Natural killer cell treated with Interleukin-12 subunit alpha and Interleukin-12 subunit beta and Interleukin-15 and Interleukin-18, amount 100 ng/mL, for 72 hours (primary cell): ENCODE measurements around the gene VILL. TPM values are rescaled to one million over a fixed set of nuclear protein-coding genes. Genes with fewer than 3 reads are reported as not detected.
"Not testable (repeated sequence)": the region's sequence is repeated elsewhere in the genome, so short reads cannot be mapped to it uniquely, and the experiment has no call there.

Experiments
- ATAC-seq, 2 donors: fragments of 150-1000 bp; cut with Tn5 transposase in 1 of 2; sonication (Bioruptor Pico), chemical (Tn5 transposase) in 1 of 2; 2 replicates each; pipeline ENCODE4 v1.10.0; 2021
- DNase-seq: peaks from one replicate; pipeline ENCODE4 v3.0.0; 2022; ENCODE audit warnings: low spot score
- H3K27ac Mint-ChIP-seq, 2 donors: 1 replicate in 1 of 2; 2 replicates in 1 of 2; pipeline ENCODE4 v1.8.0; 2022; ENCODE audit warnings: mixed read lengths in 2 of 2, mild to moderate bottlenecking in 1 of 2, moderate library complexity in 1 of 2
- H3K27me3 Mint-ChIP-seq, 2 donors: 1 replicate in 1 of 2; 2 replicates in 1 of 2; pipeline ENCODE4 v1.8.0; 2022; ENCODE audit warnings: mixed read lengths in 2 of 2
- H3K36me3 Mint-ChIP-seq: one replicate; pipeline ENCODE4 v1.8.0; 2022; ENCODE audit warnings: mixed read lengths
- H3K4me1 Mint-ChIP-seq, 2 donors: 1 replicate in 1 of 2; 2 replicates in 1 of 2; pipeline ENCODE4 v1.8.0; 2022; ENCODE audit warnings: low read depth in 2 of 2, mixed read lengths in 2 of 2, mild to moderate bottlenecking in 1 of 2
- H3K4me3 Mint-ChIP-seq: one replicate; pipeline ENCODE4 v1.8.0; 2022; ENCODE audit warnings: mixed read lengths
- H3K9me3 Mint-ChIP-seq: 2 replicates; pipeline ENCODE4 v1.8.0; 2022; ENCODE audit warnings: mixed read lengths
- total RNA-seq, 2 donors: library from RNA; stranded (reverse); gene quantifications; one replicate each; pipeline ENCODE4 v1.2.3, GENCODE V29; 2022

The VILL gene
- total RNA-seq, 2 donors from 2014 or later = 8.2 to 16.9 TPM

DNA sequence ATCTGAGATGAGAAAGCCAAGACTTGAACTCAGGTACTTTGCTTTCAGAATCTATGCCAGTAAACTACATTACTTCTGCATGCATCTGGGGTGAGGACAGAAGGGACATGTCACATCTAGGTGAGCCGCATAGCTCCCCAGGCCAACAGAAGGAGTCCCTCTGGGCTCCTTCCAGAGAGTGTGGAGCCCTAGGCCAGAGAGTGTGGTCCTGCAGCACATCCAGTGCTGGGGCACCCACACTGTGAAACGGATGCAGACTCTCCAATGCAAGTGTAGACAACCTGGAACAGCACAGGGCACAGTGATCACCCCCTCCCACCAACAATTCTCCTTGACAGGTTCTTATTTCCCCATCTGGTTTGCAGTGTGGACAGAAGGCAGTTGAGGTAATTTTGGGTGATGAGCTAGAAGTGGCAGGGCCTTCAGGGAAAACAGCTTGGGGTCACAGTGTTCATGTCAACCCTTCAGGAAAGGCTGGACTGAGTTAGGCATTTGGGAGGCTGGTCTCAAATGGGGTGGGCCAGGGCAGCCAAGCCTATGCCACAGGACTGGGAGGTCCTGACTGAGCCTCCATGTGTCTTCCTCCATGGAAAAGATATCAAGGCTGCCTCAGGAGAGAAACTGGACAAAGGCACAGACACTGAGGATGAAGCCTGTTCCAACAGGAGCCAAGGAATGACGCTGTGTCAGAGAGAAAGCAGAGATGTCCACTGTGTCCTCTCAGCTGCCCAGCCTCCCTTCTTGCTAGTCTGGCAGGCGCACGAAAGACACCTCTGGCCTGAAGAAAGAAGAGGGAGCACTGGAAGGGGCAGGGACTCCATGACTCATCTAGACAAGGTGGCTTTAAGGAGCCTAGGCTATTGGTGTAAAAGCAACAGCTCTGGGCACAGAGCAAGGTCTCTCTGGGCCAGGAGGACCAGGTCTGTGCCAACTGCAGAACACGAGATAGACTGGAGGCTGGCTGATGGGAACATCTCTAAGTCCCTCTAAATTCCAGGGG is 37.2 kb downstream of the VILL start:
- Mint-ChIP-seq H3K9me3 (no peaks in the 10 kb centered on the region), H3K36me3 (no peaks in the 10 kb centered on the region), H3K4me1 (peaks cover 33 to 38% of the 10 kb centered on the region in 2 donors), H3K27ac (peak overlapping the region in 1 of 2 donors; percentile 45), H3K27me3 (peaks cover 7 to 8% of the 10 kb centered on the region in 2 donors), H3K4me3 (peak overlapping the region; percentile 76)
- DNase-seq (peak; percentile 53), ATAC-seq (no peak)

DNA sequence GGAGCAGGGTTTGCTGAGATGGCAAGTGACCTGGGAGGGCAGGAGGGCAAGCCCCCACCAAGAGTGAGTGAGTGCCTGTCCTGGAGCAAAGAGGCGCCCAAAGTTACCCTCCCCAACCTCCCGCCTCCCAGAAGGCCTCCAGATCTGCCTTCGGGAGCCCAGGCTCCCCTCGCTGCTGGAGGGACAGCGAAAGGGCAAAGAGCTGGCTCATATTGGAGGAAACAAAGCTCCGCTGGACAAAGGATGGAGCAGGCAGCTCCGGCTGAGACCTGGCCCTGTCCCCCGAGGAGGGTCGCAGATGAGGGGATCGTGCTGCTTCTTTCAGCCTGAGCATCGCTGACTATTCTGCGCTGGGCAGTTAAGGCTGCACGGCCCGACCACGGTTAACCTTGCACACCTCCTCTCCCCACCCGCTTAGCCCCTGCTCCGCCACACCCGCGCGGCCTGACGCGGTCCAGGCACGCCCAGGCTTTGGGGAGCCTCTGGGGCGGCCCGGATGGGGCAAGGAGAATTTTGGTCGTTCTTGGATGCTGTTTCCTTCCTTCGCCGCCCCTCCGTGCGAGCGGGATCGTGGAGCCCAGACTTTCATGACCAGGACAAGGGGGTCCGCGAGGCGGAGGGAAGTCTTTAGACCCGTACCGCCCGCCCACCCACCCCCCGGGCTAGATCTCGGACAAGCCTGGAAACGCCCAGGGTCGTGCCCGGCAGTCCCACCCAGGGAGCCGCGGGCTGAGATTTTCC is 38.2 kb downstream of the VILL start:
- peaks cover 26 to 28% of the 10 kb centered on the region in 2 donors for H3K4me1 Mint-ChIP-seq
- H3K36me3 Mint-ChIP-seq = no peaks in the 10 kb centered on the region
- H3K27me3 Mint-ChIP-seq = peaks cover 7 to 11% of the 10 kb centered on the region in 2 donors
- peak overlapping the region in 1 of 2 donors; percentile 45 for H3K27ac Mint-ChIP-seq
- DNase-seq (peak; percentile 57), ATAC-seq (no peak)
- H3K9me3 Mint-ChIP-seq = no peaks in the 10 kb centered on the region
- H3K4me3 Mint-ChIP-seq = peak overlapping the region; percentile 76

DNA sequence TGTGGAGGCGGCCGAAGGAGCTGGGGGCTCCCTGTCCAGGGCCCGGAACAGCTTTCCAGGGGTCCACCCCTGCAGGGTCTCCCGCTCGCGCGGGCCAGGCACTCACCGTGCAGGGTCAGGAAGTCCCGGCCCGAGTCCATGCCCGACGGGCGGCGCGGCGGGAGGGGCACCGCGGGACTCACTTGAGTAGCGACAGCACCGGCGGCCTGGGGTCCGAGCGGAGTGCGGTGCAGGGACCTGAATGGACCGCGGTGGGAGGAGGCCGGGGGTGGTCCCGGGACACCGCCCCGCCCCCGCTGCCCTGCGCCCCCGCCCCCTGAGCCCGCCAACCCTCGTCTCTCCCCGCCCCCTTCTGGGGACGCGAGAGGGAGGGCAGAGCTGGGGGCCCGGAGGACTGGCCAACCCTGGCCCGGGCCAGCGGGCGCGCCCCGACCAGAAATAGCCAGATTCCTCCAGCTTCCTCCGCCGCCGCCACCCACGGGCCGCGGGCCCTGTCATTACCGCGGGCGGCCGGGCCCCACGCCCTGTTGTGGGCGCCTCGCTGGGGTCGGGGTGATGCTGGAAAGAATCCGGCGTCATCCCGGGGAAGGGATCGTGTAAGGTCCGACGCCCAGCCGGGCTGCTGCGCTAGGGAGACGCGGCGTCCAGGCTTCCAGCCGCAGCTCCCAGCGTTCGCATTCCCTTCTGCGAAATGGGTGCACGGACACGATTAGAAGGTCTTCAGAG is 39.0 kb downstream of the VILL start, which contains the start of gene PLCD1:
Gene PLCD1 (minus strand): TSS at position 243 of the 726 bp plus-strand sequence. CDS start 103 bp downstream, at position 140.
- Mint-ChIP-seq H3K36me3 (no peaks in the 10 kb centered on the region), H3K27ac (peak within 1 kb of the TSS in 1 of 2 donors; percentile 45), H3K27me3 (peaks cover 7 to 11% of the 10 kb centered on the region in 2 donors), H3K4me1 (peaks cover 22% of the 10 kb centered on the region in 2 donors), H3K9me3 (no peaks in the 10 kb centered on the region), H3K4me3 (peak within 1 kb of the TSS; percentile 76)
- ATAC-seq (peak in 1 of 2 donors; percentile 1), DNase-seq (peak; percentile 67)

DNA sequence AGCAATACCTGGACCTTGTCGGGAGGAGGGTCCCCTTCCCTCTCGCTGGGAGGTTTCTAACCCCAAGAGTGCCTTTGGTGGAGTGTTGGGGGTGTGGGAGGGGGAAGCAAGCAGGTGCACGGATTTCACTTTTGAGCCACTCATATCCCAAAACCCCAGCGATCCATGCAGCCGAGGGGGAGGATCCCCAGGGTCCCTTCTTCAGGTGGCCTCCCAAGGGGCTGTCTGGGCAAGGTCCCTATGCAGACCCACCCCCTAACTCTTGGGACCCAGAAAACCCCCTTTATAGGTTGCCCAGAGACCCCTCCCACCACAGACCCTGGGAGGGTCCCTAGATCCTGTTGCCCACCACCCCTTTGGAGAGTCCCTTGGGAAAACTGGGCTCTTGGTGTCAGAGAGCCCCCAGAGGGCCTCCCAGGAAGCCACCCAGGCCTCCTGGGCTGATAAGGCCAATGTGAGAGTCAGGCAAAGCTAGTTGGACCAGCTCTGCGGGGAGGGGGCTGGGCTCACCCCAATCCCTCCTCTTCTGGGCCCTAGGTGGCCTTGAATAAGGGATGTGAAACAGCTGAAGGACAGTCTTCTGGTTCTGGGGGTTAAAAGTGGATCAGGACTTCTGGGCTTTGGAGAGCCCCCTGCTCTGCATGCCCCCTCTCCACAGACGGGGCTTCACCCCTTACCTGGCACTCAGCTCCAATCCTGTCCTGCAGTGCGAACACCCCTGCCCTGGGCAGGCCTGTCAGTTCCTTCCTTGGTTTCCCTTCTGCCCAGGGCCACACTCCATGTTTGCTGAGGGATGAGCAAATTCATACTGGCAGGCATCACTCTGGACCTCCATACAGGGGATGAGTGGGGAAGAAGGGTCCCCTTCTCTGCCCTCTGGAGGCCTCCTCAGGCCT is 39.8 kb downstream of the VILL start:
- peaks cover 7 to 11% of the 10 kb centered on the region in 2 donors for H3K27me3 Mint-ChIP-seq
- ATAC-seq (no peak), DNase-seq (peak; percentile 56)
- H3K4me1 Mint-ChIP-seq = peaks cover 16 to 19% of the 10 kb centered on the region in 2 donors
- H3K36me3 Mint-ChIP-seq = no peaks in the 10 kb centered on the region
- H3K4me3 Mint-ChIP-seq = peak overlapping the region; percentile 58
- H3K9me3 Mint-ChIP-seq = no peaks in the 10 kb centered on the region
- peak overlapping the region in 1 of 2 donors; percentile 38 for H3K27ac Mint-ChIP-seq

DNA sequence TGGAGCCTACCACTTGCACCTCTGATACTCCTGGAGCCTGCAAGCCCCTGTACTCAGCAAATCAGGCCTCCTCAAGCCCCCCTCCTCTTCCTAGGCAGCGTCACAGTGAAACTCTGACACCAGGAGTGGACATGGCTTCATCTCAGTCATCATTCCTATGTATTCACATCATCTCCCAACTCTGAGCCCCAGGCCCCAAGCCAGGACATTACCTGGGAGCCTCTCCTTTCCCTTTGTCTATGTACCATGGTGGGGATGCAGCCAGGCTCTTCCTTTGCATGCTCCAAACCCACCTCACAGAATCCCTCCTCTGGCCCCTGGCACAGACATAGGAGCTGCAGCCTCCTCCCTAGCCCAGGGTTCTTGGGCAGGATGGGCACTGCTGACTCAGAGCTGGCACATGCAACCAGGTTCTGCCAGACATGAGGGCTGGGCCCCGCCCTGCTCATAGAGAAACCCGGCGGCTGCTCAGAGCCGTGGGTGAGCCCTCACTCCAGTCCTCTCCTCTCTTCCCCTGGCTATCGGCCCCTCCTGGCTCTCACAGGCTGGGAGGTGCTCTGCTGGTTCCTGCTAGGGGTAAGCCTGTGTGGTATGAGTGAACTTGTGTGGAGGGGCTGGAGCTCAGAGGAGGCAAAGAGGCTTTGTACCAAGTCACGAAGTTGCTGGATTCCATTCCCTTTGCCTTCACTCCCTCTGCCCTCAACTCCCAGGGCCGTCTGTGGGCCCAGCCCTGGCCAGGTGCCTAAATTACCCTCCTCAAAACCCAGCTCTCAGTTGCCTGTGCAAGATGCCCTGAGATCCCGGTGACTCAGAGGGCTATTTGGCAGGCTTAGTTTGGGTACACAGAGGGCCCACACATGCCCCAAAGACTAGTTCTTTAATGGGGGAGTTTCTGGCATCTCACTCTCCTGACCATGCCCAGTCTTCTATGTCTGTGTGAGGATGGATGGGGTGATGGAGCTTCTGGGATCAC is 40.7 kb downstream of the VILL start:
- DNase-seq = no peak
- no peaks in the 10 kb centered on the region for H3K9me3 Mint-ChIP-seq
- H3K27me3 Mint-ChIP-seq = peaks cover 7 to 11% of the 10 kb centered on the region in 2 donors
- peak overlapping the region in 1 of 2 donors; percentile 38 for H3K27ac Mint-ChIP-seq
- no peaks in the 10 kb centered on the region for H3K36me3 Mint-ChIP-seq
- peak in 1 of 2 donors; percentile 50 for ATAC-seq
- peak overlapping the region; percentile 58 for H3K4me3 Mint-ChIP-seq
- H3K4me1 Mint-ChIP-seq = peaks cover 10 to 12% of the 10 kb centered on the region in 2 donors

DNA sequence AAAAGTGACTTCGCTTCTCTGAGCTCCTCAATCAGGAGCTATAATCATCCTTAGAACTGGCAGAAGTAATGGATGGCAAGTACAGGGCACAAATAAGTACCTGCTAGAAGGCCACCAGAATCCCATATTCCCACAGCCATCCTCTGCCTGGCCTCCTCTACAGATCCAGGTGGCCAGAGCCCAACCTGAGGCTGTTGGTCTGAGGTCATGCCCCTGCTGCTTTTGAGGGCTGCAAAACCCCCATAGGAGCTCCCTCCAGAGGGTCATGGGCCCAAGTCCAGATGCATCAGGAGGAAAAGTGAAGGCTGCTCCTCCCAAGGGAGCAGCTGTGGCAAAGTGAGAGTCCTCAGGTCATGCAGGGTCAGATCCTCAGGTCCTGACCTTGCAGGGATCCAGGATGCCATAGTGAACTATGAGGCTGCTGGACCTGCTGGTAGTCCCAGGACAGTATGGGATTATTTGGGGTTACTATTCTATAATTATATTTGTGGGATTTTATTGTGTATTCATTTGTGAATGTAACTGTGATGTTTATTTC is 41.8 kb downstream of the VILL start:
- peaks cover 10 to 17% of the 10 kb centered on the region in 2 donors for H3K4me1 Mint-ChIP-seq
- peak; percentile 51 for DNase-seq
- peak overlapping the region in 1 of 2 donors; percentile 50 for H3K27ac Mint-ChIP-seq
- no peak for ATAC-seq
- no peak overlapping the region for H3K4me3 Mint-ChIP-seq
- no peaks in the 10 kb centered on the region for H3K9me3 Mint-ChIP-seq
- no peaks in the 10 kb centered on the region for H3K36me3 Mint-ChIP-seq
- peaks cover 7 to 11% of the 10 kb centered on the region in 2 donors for H3K27me3 Mint-ChIP-seq

DNA sequence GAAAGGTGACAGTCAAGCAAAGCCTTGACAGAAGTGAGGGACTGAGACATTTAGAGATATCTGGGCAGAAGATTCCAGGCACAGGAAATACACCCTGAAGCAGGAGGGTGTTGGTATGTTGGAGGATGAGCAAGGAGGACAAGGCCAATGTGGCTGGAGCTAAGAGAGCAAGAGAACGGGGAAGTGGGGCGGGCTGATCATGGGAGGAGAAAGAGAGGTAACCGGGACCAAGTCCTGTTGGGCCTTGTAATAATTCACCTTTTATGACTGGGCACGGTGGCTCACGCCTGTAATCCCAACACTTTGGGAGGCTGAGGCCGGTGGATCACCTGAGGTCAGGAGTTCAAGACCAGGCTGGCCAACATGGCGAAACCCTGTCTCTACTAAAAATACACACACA is 43.0 kb downstream of the VILL start:
- not testable (repeated sequence) for DNase-seq, H3K4me3 Mint-ChIP-seq, ATAC-seq, H3K36me3 Mint-ChIP-seq, H3K27ac Mint-ChIP-seq, H3K27me3 Mint-ChIP-seq, H3K9me3 Mint-ChIP-seq
- peaks cover 19 to 24% of the 10 kb centered on the region in 2 donors for H3K4me1 Mint-ChIP-seq

DNA sequence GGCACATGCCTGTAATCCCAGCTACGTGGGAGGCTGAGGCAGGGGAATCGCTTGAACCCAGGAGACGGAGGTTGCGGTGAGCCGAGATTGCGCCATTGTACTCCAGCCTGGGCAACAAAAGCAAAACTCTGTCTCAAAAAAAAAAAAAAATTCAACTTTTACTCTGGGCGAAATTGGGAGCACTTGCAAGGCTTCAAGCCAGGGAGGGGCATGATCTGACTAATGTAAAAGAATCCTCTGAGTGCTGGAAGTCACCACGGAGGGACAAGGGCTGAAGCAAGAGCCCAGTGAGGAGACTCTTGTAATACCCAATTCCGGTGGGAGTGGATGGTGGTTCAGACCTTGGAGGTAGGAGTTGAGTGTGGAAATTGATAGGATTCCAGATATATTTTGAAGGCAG is 43.7 kb downstream of the VILL start:
- ATAC-seq, H3K4me3 Mint-ChIP-seq, DNase-seq, H3K27ac Mint-ChIP-seq, H3K27me3 Mint-ChIP-seq: not testable (repeated sequence)
- Mint-ChIP-seq H3K4me1 (peaks cover 24 to 29% of the 10 kb centered on the region in 2 donors), H3K9me3 (peaks cover 11% of the 10 kb centered on the region), H3K36me3 (peaks cover 10% of the 10 kb centered on the region)

DNA sequence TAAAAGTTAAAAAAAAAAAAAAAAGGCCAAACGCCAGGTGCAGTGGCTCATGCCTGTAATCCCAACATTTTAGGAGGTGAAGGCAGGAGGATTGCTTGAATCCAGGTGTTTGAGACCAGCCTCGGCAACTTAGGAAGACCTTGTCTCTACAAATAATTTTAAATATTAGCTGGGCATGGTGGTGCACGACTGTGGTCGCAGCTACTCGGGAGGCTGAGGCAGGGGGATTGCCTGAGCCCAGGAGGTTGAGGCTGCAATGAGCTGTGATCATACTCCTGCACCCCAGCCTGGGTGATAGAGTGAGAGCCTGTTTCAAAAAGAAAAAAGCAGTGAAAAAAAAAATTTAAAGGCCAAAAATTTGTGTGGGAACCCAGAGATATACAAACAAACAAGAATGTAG is 45.7 kb downstream of the VILL start:
- H3K27ac Mint-ChIP-seq = peak overlapping the region in 1 of 2 donors; percentile 65
- peaks cover 11% of the 10 kb centered on the region for H3K9me3 Mint-ChIP-seq
- peaks cover 0 to 3% of the 10 kb centered on the region in 2 donors for H3K27me3 Mint-ChIP-seq
- peaks cover 29 to 35% of the 10 kb centered on the region in 2 donors for H3K4me1 Mint-ChIP-seq
- DNase-seq (no peak), ATAC-seq (no peak)
- peaks cover 10% of the 10 kb centered on the region for H3K36me3 Mint-ChIP-seq
- H3K4me3 Mint-ChIP-seq = no peak overlapping the region

DNA sequence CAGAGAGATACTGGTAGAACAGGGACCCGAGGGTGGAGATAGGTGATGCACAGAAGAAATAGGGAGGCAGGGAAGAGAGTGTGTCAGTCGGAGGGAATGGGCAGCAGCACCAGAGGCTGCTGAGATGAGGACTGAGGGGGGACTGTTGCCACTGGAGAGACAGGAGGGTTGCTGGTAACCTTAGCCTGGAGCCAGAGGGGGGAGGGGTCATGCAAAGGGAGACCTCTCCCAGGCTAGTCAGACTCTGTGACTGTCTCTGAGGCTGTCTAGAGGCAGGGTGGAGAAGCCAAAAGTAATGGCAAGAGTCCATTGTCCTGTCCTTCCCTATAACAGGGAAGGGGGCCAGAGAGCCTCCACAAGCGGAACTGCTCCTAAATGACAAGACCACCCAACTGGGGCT is 46.3 kb downstream of the VILL start:
- Mint-ChIP-seq H3K36me3 (peaks cover 10% of the 10 kb centered on the region), H3K4me1 (peaks cover 29 to 34% of the 10 kb centered on the region in 2 donors), H3K27me3 (peaks cover 0 to 3% of the 10 kb centered on the region in 2 donors), H3K4me3 (peak overlapping the region; percentile 34), H3K27ac (peak overlapping the region in 1 of 2 donors; percentile 65), H3K9me3 (peaks cover 11% of the 10 kb centered on the region)
- DNase-seq (no peak), ATAC-seq (no peak)

DNA sequence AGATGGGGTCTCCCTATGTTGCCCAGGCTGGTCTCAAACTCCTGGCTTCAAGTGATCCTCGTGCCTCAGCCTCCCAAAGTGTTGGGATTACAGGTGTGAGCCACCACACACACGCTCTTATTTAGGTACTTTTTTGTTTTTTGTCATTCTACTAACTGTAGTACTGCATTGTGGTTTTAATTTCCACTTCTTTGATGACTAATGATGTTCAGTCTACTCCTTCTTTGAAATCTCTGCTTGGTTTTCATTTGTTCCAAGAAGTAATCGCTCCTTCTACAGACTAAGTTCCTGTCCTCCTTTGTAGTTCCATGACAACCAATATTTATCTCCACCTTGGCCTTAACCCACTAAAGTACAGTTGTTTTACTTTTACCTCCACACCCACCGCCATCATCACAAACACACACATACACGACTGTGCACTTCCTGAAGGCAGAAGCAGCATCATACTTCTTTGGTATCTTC is 47.9 kb downstream of the VILL start:
- Mint-ChIP-seq H3K27ac (peak overlapping the region; percentile 92 to 95), H3K4me1 (peaks cover 29 to 34% of the 10 kb centered on the region in 2 donors), H3K36me3 (peaks cover 10% of the 10 kb centered on the region), H3K9me3 (peaks cover 11% of the 10 kb centered on the region), H3K27me3 (peaks cover 0 to under 1% of the 10 kb centered on the region in 2 donors), H3K4me3 (peak overlapping the region; percentile 88)
- ATAC-seq (peak; percentile 67 to 68), DNase-seq (no peak)
